ENCODE data around the gene TMEM178B. TPM values are rescaled to one million over a fixed set of nuclear protein-coding genes. Genes with fewer than 3 reads are reported as not detected.

TMEM178B gene
- total and polyA plus RNA-seq, 10 of the 15 experiments (the other 5 are each of a cell fraction or from before 2014, with no cell fraction given): 0.01 to 1.1 (median 0.04) TPM; not detected in 2

DNA sequence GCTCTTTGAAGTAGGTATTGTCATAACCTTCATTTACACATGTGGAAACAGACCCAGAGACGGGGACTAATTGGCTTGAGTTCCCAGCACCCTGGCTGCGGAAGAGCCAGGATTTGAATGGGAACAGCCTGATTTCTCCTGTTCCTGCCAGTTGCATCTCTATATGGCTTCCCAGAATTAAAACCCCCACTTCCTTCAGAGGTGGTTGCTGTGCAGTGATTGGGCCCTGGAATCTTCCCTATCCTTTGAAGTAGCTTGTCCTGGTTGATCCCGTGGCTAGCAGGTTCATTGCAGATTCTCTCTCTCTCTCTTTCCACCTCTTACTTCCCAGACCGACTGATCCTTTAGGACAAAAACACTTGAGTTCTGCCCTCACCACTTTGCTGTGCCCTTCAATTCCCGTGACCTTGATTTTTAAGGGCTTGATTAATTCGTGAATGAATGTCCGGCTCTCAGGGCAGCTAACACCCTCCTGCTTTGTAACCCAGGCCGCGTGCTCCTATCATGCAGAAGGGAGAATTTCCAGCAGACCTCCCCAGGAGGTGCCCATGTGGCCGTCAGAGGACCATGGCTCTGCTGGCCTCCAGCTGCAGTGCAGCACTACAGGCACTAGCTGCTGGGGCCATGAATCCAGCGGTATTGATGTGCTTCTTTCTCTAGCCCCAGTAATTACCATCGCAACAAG lies 356.7 kb downstream of the TMEM178B start:
- in situ Hi-C loops (cut with MboI): no loop called here
- 42% methylated on average over 12 of the region's 12 CpGs for WGBS (ENCODE audit: insufficient coverage, insufficient replicate concordance, low lambda C conversion rate, missing lambda C conversion rate)
- TF ChIP-seq NR2C1 (IDR thresholded peaks at IDR 0.05) (no peak), MYC (IDR thresholded peaks at IDR 0.05; ENCODE audit: insufficient read depth, insufficient read length, insufficient replicate concordance, low read length, severe bottlenecking) (no peak), JUND (IDR thresholded peaks at IDR 0.05; ENCODE audit: low read depth, low read length) (no peak), BCL11A (IDR thresholded peaks at IDR 0.05; ENCODE audit: low read depth, low read length) (no peak), TAF1 (IDR thresholded peaks at IDR 0.05; ENCODE audit: borderline replicate concordance, low read depth, low read length) (no peak), STAT1 (conservative IDR thresholded peaks at IDR 0.05) (no peak)
- TF ChIP-seq, protein P1, sequence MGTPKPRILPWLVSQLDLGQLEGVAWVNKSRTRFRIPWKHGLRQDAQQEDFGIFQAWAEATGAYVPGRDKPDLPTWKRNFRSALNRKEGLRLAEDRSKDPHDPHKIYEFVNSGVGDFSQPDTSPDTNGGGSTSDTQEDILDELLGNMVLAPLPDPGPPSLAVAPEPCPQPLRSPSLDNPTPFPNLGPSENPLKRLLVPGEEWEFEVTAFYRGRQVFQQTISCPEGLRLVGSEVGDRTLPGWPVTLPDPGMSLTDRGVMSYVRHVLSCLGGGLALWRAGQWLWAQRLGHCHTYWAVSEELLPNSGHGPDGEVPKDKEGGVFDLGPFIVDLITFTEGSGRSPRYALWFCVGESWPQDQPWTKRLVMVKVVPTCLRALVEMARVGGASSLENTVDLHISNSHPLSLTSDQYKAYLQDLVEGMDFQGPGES (IDR thresholded peaks at IDR 0.05): no peak
- TF ChIP-seq, protein P2, sequence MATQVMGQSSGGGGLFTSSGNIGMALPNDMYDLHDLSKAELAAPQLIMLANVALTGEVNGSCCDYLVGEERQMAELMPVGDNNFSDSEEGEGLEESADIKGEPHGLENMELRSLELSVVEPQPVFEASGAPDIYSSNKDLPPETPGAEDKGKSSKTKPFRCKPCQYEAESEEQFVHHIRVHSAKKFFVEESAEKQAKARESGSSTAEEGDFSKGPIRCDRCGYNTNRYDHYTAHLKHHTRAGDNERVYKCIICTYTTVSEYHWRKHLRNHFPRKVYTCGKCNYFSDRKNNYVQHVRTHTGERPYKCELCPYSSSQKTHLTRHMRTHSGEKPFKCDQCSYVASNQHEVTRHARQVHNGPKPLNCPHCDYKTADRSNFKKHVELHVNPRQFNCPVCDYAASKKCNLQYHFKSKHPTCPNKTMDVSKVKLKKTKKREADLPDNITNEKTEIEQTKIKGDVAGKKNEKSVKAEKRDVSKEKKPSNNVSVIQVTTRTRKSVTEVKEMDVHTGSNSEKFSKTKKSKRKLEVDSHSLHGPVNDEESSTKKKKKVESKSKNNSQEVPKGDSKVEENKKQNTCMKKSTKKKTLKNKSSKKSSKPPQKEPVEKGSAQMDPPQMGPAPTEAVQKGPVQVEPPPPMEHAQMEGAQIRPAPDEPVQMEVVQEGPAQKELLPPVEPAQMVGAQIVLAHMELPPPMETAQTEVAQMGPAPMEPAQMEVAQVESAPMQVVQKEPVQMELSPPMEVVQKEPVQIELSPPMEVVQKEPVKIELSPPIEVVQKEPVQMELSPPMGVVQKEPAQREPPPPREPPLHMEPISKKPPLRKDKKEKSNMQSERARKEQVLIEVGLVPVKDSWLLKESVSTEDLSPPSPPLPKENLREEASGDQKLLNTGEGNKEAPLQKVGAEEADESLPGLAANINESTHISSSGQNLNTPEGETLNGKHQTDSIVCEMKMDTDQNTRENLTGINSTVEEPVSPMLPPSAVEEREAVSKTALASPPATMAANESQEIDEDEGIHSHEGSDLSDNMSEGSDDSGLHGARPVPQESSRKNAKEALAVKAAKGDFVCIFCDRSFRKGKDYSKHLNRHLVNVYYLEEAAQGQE (IDR thresholded peaks at IDR 0.05; ENCODE audit: low read depth, low read length): no peak

More for the DNA sequence above, 356.7 kb downstream of the TMEM178B start:
- Histone ChIP-seq H4K20me1 (ENCODE audit: control insufficient read depth, insufficient read depth) (no peaks in the 10 kb centered on the region), H3K79me2 (ENCODE audit: control insufficient read depth, insufficient read depth, low read length) (no peaks in the 10 kb centered on the region), H3K4me2 (ENCODE audit: control insufficient read depth, insufficient read depth) (no peak overlapping the region), H3K36me3 (ENCODE audit: control insufficient read depth in 2 of 2, insufficient read depth in 2 of 2, low read length in 1 of 2) (no peaks in the 10 kb centered on the region), H3K27me3 (replicated peaks in 1 of 2; ENCODE audit: control insufficient read depth in 2 of 2, insufficient read depth in 2 of 2, low read length in 1 of 2) (no peaks in the 10 kb centered on the region; a peak in 1 of 4 replicates), H3K9me3 (replicated peaks; ENCODE audit: control insufficient read depth, insufficient read depth, low read length) (no peaks in the 10 kb centered on the region), H3K9ac (ENCODE audit: control insufficient read depth, insufficient read depth, low read length) (no peak overlapping the region), H3K27ac (ENCODE audit: control insufficient read depth, insufficient read depth) (no peak overlapping the region), H2AFZ (ENCODE audit: control insufficient read depth, low read depth, low read length) (no peak overlapping the region), H3K4me3 (no peak overlapping the region), H3K4me1 (ENCODE audit: control insufficient read depth, insufficient read depth, low read length) (no peaks in the 10 kb centered on the region)
- no peak for FAIRE-seq
- POLR2A ChIA-PET: no interaction called here
- SMC1A ChIA-PET (ENCODE audit: uncharacterized antibody, unreplicated experiment): interaction anchor here (0.6 kb wide), 1 partner anchor 12 kb away, joined by 3 read pairs; no protein-coding TSS in a partner anchor
- no peak for ATAC-seq
- no peak for DNase-seq (ENCODE audit: low read depth, low spot score)
- CTCF ChIA-PET: no interaction called here
- intact Hi-C loops (cut with micrococcal nuclease; ENCODE audit: unreplicated experiment): no loop called here
- no TSS peak for BruUV-seq (replicated peaks)
- RAD21 ChIA-PET (ENCODE audit: unreplicated experiment): no interaction called here

Data from GM12878 (cell line).